HEK293T (cell line): ENCODE data around the gene SETBP1.

Experiments
- CTBP1 ChIP-seq: fragments of 450-650 bp; IDR thresholded peaks from 2 replicates; pipeline ENCODE4 v1.6.1; 2016; ENCODE audit warnings: borderline replicate concordance
- ELF4 ChIP-seq: fragments of 450-650 bp; IDR thresholded peaks from 2 replicates; pipeline ENCODE4 v1.6.1; 2017; ENCODE audit warnings: antibody characterized with exemption
- FOXA1 ChIP-seq: fragments of 450-650 bp; IDR thresholded peaks from 2 replicates; pipeline ENCODE4 v1.6.1; 2016; ENCODE audit warnings: mild to moderate bottlenecking
- FOXK2 ChIP-seq: fragments of 450-650 bp; IDR thresholded peaks from 2 replicates; pipeline ENCODE4 v1.6.1; 2016; ENCODE audit warnings: mild to moderate bottlenecking
- FOXM1 ChIP-seq: fragments of 450-650 bp; IDR thresholded peaks from 2 replicates; pipeline ENCODE4 v1.6.1; 2017; ENCODE audit warnings: mild to moderate bottlenecking, borderline replicate concordance
- L3MBTL2 ChIP-seq: fragments of 450-650 bp; conservative IDR thresholded peaks from 2 replicates; pipeline ENCODE4 v1.6.1; 2016; ENCODE audit warnings: mild to moderate bottlenecking
- PKNOX1 ChIP-seq: fragments of 450-650 bp; IDR thresholded peaks from 2 replicates; pipeline ENCODE4 v1.6.1; 2016
- SP1 ChIP-seq: fragments of 450-650 bp; IDR thresholded peaks from 2 replicates; pipeline ENCODE4 v1.6.1; 2017
- SUZ12 ChIP-seq: fragments of 450-650 bp; IDR thresholded peaks from 2 replicates; pipeline ENCODE4 v1.6.1; 2016; ENCODE audit warnings: mild to moderate bottlenecking
- TARDBP ChIP-seq: fragments of 450-650 bp; IDR thresholded peaks from 2 replicates; pipeline ENCODE4 v1.6.1; 2016

DNA sequence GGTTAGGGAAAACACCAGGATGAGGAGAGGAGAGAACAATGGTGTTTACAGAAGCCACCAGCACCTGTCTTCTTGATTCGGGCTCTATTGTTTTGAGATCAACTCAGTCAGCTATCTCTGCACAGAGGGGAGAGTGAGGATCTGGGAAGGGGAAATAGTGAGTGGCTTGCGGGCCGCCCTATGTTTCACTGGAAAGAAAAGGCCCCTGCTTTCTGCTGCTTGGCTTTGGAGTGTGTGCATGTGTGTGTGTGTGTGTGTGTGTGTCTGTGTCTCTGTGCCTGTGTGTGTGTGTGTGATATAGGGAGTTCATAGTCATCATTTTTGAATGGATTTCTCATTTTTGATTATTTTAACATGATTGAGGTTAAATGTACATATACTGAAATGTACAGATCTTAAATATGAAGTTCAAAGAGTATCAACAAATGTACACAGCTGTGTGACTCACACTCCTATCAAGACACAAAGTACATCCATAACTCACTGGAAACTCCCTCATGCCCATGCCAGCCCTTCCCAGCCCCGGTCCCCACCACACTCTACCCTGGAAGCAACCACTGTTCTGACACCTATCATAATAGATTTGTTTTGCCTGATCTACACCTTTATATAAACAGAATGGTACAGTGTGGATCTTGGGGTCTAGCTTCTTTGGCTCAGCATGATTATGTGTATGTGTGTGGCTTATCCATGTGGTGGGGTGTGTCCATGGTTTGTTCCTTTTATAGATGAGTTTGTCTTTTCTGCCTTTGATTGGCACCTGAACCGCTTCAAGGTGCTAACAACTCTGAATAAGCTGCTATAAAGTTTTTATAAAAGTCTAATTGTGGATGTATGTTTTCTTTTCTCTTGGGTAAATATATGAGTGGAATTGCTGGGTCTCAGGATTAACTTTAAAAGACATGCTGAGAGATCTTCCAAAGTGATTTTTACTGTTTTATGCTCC is 258.3 kb downstream of the SETBP1 start:
- TF ChIP-seq SP1 (no peak), L3MBTL2 (no peak), ELF4 (no peak), FOXM1 (no peak), PKNOX1 (no peak), FOXK2 (no peak), CTBP1 (no peak), SUZ12 (no peak), FOXA1 (no peak), TARDBP (no peak)
